SU-DHL-6 (cell line): ENCODE results near the gene EBI3.

Source experiments
- CTCF ChIP-seq: fragments of 200-600 bp; sonication (generic); IDR thresholded peaks from one replicate; pipeline ENCODE4 v1.5.1; 2017; ENCODE audit warnings: antibody characterized with exemption, mild to moderate bottlenecking, low read length, moderate library complexity; ENCODE audit not compliant: insufficient read depth, poor library complexity, severe bottlenecking
- EZH2phosphoT487 ChIP-seq: fragments of 200-600 bp; sonication (generic), shearing (Covaris generic); conservative IDR thresholded peaks from 2 replicates; pipeline ENCODE4 v1.6.1; 2018; ENCODE audit warnings: mild to moderate bottlenecking, antibody characterized with exemption, low read length, moderate library complexity, mixed read lengths

- TF ChIP-seq CTCF (peak; percentile 43), EZH2phosphoT487 (no peak)
Observed at GRCh38 chr19:4208385-4209094, 20.8 kb upstream of the EBI3 start.
